HG02798 (cell line): ENCODE data around the gene CRIP1.
A peak's percentile ranks its signal among the peaks of the same experiment; 100 is the strongest.

ENCODE experiments used
- ATAC-seq: cut with Tn5 transposase; IDR thresholded peaks from one replicate; pipeline ENCODE4 v1.9.1; 2021; ENCODE audit warnings: mild to moderate bottlenecking; ENCODE audit not compliant: unreplicated experiment, poor library complexity

Gene CRIP1

DNA sequence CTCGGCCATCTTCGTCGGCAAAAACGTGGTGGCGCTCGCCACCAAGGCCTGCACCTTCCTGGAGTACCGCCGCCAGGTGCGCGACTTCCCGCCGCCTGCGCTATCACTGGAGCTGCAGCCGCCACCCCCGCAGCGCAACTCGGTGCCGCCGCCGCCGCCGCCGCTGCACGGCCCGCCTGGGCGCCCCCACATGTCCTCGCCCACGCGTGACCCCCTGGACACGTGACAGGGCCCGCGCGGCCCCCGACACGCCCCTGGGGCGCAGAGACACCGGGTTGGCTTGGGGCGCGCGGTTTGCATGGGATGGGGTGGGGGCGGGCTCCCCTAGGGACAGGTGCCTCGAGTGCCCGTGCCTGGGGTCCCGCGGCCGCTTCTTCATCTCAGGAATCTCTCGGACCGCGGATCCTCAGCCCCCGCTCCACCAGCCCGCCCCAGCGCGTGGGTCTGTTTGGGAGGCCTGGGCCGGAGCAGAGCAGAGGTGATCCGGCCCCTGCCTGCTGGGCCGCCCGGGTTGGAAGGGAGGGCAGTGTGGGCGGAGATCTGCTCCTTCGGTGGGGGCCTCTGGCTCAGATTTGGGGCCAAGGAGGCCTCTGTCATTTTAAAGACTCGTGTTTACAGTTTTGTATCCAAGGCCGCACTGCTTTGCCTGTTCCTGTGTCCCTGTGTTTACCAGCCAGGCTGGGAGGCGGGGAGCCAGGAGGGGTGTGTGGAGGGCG, 43.0 kb downstream of the CRIP1 start:
- no peak for ATAC-seq

DNA sequence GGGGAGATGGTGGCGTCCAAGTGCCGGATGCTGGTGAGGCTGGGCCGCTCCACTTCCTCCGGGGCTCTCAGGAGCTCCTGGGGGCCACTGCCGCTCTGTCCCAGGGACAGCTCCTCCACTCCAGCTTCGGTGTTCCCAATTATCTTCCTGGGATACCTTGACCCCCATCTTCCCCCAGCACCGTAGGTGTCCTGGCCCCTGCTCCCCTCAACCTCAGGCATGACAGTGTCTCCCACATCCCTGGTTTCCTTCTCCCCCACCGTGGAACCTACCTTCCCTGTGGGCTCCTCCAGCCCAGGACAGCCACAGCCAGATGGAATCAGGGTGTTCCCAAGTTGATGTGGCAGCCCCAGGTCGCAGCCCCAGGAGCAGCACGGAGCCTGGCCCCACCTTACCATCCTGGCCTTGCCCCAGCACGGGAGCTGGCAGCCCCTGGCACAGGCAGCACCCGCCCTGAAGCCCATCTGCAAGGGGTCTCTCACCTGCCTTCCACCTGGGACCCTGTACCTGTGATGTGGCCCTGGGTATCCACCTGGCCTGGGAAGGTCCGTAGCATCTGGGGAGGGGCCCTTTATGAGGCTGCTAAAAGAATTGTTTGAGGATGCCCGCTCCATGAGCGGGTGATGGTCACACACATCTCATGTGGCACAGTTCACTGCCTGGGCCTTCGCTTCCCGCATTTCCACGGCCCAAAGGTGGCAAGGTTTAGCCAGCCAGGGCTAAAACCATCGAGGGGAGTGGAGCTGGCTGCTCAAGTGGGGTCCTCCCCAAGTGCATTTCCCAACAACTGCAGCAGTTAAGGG, 43.8 kb downstream of the CRIP1 start:
- no peak for ATAC-seq

DNA sequence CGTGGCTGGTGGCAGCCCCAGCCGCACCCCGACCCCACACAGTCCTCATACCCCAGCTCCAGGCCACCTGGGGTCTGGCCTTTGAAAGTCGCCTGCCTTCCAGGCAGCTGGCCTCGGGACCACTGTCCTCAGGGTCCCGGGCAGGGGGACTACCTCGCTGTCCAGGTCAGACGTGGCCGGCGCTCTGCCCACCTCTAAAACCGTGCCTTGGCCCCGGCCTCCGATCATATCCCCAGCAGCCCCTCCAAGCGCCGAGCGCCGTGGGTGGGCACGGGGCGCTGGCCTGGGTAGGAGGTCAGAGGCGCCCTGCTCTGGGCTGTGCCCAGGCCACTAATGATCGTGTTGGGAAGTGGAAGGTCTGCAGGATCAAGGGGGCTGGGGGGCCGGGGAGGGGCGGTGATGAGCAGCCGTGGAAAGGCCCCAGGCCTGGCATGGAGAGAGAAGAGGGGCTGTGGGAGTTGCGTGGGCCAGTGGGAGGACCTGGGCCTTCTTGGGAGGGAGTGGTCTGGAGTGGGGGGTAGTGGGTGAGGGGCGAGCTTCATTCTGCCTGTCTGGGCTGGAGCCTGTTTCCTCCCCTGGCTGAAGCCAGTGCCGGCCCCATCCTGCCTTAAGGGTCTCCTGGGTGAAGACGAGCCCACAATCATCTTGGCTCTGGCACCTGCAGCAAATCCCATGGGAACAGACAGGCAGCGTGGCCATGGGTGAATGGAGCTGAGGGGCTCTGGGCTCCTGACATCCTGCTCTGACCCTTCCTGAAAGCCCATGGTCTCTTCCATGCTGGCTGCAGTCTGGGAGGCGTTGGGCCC, 44.6 kb downstream of the CRIP1 start:
- no peak for ATAC-seq

DNA sequence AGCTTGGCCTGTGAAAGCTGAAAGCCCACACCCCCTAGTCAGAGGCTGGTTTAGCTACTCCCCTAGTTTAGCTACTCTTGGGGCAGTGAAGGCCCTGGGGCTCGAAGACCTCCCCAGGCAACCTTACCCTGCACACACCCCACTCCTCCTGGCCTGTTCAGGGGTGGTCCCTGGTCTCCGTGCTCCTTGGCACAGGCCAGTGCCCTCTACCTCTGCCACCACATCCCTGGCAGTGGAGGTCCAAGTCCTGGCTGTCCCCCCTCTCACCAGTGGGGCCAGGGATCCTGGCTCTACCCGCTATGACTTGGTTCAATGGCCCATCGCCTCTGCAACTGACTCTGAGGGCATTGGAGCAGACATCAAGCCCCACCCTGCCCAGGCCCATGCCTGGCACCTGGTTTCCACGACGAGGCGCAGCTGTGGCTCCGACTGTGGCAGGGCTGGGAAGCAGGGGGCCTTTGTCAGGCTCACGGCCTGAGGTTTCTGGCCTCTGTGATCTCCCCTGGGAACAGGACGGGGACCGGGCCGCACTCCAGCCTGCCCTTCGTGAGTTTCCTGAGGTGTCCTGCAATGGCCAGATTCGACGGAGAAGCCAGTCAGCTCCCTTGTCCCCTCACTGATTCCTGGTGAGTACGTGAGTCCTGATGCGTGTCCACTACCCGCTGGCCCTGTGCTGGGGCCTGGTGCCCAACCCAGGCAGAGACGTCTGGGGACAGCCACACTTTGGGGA, 45.4 kb downstream of the CRIP1 start:
- no peak for ATAC-seq

DNA sequence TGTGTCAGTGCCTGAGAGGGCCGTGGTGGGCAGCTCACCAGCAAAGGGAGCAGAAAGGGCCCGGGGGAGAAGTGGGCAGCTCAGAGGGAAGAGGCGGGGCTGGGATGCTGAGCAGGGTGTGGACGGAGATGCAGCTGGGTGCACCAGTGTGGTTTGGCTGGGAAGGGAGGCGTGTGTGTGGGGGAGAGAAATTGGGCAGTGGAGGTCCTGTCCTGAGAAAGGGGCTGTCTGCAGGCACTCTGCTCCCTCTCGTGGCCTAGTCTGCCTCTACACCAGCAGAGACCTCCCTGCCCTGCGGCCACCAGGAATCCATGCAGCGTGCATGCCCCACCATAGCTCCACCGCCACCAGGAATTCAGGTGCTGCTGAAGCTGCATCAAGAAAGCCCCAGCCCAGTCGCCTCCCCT, 46.1 kb downstream of the CRIP1 start:
- no peak for ATAC-seq

DNA sequence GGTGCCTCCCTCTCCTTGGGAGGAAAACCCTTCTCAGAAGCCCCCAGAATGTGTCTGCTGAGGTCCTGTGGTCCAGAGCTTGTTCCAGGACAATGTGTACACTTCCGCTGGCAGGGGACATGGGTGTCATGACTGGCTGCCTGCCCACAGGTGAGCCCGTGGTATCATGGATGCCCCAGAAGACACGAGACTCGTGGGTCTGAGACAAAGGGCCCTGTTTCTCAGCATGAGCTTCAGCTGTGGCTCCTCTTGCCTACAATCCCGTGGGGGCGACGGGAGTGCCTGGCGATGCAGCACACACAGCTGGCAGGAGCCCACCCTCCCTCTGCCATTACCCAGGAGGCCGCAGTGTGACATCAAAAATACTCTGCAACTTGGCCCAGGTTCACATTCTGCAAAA, 46.7 kb downstream of the CRIP1 start:
- ATAC-seq: no peak

DNA sequence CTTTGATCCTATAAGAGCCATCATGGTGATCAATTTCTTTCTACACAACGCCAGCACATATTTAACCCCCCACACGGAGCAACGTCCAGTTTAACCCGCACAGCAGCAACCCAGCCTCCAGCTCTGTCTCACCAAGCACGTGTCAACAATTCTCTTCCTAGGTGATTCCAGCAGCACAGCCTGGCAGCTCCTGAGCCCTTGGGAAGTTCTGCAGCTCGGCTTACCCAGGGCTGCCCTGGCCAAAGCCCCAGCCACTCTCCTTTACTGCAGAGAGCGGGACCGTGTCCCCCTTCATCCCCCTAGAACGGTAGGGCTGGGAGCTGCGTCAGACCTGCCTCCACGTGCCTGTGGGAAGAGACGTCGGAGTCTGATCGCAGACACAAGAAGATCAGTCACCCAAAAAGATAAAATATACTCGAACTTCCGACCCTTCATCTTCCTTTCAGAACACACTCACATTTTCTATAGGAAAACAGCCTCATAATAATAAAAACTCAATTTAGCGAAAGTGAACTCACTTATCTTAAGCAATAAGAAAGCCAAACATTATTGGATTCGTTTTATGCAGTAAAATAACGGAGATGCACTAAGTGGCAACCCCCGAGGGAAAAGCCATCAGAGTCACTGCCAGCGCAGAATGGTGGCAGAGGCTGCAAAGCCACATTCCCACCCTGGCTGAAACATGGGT, 47.3 kb downstream of the CRIP1 start:
- ATAC-seq: no peak

DNA sequence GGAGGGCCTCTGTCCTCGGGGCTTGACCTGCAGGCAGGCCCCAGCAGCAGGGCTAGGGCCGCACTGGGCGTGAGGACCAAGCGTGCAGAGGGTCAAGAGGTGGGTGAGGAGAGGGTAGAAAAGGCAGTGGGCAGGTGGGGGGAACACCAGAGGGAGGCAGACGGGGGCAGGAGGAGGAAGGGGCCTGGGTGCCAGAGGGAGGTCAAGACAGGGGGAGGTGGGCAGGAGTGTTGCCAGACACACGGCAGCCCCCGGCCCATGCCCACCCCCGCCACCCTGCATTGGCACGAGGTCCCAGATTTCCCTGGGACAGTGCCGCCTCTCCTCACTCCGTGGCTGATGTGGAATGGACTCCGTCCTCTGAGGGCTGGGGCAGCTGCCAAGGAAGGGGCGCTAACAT, 47.9 kb downstream of the CRIP1 start:
- ATAC-seq: no peak

DNA sequence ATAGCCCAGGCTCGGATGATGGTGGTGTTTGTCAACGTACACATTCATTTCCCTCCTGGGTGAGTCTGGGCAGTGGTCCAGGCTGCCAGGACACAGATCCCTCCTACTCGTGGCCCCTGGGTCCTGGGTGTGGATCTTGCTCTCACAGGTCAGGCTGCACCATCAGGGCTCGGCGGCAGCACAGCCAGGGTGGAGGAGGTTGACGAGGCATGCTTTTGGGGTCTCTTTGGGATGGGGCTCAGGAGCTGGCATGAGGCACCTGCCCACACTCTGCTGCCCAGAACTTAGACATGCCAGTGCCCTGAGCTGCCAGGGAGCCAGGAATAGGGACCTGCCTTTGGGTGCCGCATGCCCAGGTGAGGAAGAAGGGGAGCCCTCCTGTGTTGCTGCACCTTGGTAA, 49.4 kb downstream of the CRIP1 start:
- ATAC-seq: no peak

DNA sequence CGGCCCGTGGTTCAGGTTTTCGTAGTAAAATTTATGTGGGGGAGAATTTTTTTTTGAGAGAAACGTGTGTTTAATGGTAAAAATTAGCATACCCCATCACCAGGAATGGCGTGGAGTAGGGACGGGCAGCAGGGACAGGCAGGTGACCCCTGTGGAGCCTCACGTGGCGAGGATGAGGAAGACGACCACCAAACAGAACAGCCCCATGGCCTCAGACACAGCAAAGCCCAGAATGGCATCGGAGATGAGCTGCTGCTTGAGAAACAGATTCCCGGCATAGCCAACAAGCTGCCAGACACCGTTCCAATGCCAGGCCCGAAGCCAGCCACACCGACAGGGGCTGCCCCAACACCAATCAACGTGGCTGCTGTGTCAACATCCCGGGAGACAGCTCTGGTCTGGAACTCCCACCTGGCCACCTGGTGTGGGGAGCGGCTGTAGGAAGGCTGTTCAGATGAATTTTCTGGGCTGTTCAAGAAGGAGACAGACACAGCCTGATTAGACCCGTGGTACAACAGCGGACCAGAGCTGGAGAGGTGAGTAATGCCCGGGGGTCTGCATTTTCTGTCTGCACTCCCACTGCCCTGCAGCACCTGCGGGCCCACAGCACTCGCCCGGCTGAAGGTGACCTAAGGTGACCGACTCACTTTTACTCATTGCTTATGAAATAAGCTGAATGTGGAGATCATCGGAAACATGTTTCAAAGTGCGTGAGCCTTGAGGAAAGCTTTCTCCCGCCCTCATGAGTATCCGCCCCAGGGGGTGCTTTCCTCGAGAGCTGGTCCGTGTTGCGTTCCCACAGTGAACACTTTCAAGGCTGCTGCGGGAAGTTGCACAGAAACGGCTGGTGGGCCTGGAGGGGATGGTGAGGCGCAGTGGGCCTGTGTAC, 50.2 kb downstream of the CRIP1 start:
- no peak for ATAC-seq

DNA sequence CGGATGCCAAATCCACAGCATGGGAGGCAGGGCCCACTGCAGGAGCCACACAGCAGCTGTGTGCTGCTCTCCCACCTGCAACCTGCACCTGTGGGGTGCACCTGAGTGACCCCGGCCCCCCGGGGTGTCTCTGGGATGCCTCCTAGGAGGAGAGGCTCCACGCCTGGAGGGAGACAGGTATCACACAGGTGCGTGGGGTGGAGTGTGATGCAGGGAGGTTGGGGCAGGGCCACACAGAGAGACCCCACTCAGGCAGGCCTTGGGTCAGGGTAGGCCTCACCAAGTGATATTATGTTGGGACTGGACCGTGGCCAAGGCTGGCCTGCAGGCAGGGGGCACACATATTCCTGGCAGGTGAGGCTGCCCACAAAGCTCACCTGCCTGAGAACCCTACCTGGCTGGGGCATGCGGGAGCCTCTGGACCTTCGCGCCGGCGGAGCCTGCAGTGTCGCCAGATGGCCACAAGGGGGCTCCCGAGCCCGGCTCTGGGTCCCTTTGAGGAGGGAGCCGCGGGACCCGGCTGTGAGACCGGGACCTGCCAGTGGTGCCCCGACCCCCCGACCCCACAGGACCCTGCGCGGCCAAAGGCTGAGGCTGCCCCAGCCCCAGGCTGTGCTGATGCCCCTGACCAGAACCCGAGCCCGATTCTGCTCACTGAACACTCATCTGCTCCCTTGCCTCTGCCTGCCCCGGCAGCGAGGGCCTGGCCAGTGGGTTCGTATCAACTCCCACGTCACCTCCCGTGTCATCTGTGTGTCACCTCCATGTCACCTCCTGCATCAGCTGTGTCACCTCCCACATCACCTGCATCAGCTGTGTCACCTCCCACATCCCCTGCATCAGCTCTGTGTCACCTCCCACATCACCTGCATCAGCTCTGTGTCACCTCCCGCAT, 51.1 kb downstream of the CRIP1 start:
- ATAC-seq: peak; percentile 46
